Measurements from ENCODE around the gene SLC12A1.
"Not testable (repeated sequence)": the region's sequence is repeated elsewhere in the genome, so short reads cannot be mapped to it uniquely, and the experiment has no call there.

SLC12A1 gene

DNA sequence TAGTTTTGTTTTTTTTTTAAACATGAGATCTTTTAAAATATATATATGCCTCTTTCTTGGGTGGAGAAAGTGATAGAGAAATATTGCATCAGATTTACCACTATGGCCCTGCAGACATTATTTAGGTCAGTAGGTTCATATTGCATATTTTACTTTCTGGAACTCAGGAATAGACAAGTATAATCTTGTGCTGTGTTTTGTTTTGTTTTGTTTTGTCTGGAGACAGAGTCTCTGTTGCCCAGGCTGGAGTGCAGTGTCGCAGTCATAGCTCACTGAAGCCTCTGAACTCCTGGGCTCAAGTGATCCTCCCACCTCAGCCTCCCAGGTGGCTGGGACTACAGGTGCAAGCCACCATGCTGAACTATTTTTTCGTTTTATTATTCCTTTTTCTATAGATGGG, 103.6 kb downstream of the SLC12A1 start:
- no peak for DNase-seq (ENCODE audit: low read depth)

DNA sequence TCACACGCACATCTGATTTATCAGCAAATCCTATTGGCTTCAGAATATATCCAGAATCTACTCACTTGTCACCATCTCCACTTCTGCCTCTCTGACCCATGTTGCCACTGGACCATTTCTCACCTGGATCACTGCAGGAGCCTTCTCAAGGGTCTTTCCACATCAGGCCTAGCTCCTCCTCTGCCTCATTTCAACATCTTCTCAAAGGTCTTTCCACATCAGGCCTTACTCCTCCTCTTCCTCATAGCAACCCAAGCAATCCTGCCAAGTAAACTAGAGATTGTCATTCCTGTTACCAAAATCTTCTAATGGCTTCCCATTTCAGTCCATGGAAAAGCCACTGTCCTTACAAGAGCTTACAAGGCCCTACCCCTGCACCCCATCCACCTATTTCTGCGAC, 107.1 kb downstream of the SLC12A1 start:
- no peak for DNase-seq (ENCODE audit: low read depth)

DNA sequence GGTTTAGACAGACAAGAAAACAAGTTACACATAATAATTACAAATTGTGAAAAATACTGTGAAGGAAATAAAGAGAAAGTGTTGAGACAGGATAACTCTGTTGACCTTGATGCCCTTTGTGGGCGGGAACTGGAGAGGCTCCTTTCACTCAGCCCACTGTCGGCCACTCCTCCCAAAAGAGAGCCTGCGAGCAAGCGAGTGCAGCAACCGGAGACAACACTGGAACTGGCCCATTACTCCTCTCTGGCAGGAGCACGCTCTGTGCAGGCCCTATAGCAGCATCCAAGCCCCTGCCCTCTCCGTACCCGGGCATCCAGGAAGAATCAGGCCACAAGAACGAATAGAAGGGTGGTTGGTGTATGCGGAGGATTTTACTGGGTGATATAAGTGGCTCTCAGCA, 108.9 kb downstream of the SLC12A1 start:
- no peak for DNase-seq (ENCODE audit: low read depth)

DNA sequence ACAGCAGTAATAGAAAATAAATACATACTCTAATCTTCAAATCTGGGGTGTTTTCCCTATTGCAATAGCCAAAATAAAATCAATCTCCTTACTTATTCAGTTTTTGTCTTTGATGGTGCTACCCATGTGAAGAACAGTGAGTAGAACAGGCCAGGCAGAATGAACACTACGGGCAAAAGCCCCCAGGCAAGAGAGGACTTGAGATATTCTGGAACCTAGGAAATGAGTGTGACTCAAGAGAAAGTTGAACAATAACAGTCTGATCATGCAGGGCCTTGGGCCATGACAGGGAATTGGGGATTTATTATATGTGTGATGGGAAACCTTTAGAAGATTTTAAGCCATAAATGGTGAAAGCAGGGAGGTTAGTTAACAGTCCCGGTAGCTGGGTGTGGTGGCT, 111.1 kb downstream of the SLC12A1 start:
- no peak for DNase-seq (ENCODE audit: low read depth)

DNA sequence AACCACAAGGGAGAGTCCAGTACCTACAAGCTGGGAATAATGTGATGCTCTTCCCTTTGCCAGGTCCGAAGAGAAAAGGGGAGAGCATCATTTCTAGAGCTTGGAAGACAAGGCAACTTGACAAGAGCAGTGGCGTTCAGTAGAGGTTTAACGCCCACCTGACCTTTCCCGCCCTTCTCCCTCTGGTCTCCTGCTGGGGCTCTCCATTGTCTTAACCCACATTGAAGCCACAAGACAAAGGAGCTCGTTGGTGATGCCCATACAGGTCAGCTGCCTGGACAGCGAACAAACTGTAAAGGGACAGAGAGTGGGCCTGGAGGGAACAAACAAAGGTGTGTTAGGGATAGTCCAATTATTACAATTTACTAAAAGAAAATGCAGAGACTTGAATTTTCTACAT, 112.0 kb downstream of the SLC12A1 start:
- no peak for DNase-seq (ENCODE audit: low read depth)

DNA sequence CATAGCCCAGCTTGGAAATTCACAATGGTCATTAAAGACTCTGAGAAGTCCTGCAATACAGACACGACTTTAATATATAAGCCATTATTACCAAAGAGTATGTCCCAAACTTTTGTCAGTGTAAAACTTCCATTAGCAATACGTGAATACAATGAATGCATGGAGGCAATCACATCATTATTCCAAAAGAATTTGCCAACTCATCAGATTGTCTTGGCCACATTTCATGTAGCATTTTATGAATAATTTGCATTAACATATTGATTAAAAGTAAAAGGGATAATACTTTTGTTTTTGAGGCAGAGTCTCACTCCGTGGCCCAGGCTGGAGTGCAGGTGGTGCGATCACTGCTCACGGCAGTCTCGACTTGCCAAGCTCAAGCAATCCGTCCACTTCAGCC, 117.2 kb downstream of the SLC12A1 start:
- no peak for DNase-seq (ENCODE audit: low read depth)

DNA sequence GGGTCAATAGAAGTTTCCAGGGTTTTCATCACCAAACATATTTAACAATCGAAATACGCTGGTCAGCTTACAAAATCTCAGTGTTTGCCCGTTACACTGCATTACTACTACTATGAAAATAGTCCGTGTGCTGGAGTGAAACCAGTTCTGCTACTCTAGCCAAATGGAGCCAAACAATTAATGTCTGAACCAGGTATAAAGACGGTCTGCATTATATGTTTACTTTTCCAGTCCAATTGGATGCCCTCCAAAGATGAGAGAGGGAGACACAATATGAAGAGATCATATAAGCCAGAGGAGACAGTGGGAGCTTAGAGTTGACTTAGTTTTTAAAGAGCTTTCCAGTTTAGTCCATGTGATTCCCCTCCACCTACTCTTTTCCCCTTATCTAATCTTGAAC, 118.8 kb downstream of the SLC12A1 start:
- no peak for DNase-seq (ENCODE audit: low read depth)

DNA sequence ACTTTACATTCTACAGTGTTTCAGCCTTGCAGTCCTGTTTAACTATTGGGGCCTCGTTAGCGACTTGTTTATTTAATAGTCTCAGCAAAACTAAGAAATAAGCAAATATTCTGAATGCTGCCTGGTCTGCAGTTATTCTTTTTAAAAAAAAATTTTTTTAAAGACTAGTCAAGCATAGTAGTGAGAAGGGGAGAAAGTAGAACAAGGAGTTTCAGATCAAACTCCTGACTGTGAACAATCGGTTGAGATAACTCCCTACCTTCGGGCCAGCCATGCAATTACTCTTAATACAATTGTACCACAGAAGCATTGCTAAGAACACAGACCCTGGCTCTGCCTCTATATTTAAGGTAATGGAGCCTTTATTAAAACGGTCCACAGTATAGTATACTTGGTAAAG, 119.3 kb downstream of the SLC12A1 start:
- no peak for DNase-seq (ENCODE audit: low read depth)

DNA sequence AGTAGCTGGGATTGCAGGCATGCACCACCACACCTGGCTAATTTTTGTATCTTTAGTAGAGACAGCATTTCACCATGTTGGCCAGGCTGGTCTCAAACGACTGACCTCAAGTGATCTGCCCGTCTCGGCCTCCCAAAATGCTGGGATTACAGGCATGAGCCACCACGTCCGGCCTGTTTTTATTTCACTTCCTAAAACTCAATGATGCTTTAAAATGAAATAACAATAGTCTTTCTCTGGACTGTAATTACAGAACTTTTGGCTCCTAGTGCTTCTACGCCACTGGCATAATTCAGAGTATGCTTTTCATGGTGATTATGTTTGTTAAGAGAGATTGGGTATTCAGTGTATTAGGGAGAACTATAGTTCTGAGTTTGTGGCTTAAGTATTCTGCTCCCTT, 120.1 kb downstream of the SLC12A1 start:
- not testable (repeated sequence) for DNase-seq (ENCODE audit: low read depth)

DNA sequence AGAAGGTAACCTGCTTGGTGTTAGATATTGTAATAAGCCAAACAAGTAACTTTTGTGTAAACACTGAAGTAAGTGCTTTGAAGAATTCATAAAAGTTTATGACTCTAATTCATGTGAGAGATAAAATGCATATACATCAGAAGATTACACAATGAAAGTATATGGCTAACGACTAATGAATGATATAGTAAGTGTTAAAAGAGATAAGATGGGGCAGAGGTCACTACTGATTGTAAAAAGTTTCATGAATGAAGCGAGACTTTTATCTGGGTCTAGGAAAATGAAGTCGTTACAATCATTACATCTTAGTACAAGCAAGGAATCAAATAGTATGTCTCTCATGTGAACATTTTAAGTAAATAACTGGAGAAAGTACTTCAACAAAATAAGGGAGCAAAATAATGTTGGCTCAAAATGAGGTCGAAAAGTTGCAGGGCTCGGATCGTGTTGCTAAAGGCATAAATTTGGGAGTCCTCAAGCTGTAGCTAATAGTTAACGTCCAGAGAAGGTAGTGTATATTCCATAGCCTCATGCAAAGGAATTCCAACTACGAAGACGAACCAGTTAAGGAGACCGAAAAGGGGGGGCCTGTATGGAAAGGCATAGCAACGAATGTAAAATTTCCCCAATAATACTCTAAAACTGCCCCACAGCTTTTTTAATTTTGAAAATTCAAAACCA, 124.1 kb downstream of the SLC12A1 start:
- DNase-seq (ENCODE audit: low read depth), result no peak

DNA sequence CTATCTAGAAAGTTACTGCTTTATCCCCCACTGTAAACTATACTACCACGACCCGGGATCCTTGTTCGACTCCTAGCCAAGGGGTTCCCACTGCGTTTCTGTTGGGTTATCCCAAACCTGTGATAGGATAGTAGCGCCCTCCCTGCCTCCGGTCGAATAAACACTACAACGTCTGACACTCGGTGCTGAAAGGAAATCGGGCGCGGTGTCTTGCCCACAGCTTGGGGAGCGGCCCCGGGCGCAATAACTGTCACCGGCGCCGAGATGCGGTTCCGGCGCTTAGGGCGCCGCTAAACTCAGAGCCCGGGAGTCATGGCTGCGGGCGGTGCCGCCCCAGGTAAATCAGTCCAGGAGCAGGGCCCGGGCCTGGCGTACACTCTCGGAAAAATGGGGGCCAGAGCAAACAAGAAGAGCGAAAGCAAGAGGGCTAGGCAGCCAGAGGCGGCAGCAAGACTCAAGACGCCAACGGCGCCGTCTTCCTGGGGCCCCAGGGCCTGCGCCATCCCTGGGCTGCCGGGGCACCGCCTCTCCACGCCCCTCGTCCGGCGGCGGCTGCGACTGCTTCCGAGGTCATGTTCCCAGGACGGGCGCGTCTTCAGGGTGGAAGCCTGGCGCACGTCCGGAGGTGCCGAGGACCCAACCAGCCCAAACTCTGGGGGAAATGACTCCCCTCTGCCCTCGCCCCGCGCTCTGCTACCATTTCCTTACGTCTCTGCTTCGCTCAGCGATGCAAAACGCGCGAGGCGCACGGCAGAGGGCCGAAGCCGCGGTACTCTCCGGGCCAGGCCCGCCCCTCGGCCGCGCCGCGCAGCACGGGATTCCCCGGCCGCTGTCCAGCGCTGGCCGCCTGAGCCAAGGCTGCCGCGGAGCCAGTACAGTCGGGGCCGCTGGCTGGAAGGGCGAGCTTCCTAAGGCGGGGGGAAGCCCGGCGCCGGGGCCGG, 125.0 kb downstream of the SLC12A1 start, which contains the start of gene DUT:
TSS of gene DUT (plus strand) at position 575 of the 941 bp plus-strand sequence. CDS start at position 662, 87 bp downstream.
- DNase-seq (ENCODE audit: low read depth), result peak; percentile 58

DNA sequence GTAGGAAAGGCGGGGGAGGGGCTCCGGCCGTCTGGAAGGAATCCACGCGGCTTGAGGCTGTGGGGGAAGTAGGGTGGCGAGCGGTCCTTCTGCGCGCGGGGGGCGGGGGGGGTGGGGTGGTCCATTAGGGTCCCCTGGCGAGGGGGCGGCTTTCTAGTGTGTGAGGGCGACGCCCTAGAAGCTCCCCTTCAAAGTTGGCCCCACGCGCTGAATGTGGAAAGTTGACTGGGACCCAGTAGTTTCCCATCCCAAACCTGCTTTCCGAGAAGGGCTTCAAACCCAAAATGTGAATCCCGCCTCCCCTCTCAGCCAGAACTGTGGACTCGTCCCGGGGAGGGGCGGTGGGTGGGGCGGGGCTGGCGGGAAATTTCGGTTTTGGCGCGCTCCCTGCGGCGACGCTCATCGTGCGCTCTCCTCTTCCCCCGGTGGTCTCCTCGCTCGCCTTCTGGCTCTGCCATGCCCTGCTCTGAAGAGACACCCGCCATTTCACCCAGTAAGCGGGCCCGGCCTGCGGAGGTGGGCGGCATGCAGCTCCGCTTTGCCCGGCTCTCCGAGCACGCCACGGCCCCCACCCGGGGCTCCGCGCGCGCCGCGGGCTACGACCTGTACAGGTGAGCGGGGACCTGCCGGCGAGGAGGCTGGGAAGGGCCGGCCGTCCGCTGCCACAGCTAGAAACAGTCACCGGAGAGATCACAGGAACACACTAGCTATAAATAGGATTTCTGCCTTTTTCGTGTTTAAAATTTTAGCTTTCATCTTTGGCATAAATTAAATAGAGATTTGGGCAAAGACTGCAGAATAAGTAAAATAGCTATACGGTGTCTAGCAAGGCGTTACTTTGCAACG, 125.9 kb downstream of the SLC12A1 start:
- peak; percentile 67 for DNase-seq (ENCODE audit: low read depth)

DNA sequence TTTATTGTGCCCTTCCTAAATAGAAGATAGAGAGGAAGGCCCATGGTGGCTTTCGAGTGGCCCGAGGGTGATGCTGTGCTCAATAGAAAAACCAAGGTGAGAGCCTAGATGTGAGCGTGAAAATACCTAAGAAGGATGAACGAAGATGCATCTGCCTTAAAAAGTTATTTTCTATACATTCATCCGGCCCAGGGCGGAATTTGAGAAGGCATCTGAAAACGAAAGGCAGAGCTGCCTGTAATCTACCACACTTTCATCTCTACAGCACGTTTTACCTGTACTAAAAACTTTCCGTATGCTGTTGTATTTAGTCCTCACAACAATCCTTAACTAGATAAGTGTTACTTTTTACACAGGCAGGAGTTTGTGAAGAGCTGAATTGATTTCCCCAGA, 126.5 kb downstream of the SLC12A1 start:
- DNase-seq (ENCODE audit: low read depth), result no peak

DNA sequence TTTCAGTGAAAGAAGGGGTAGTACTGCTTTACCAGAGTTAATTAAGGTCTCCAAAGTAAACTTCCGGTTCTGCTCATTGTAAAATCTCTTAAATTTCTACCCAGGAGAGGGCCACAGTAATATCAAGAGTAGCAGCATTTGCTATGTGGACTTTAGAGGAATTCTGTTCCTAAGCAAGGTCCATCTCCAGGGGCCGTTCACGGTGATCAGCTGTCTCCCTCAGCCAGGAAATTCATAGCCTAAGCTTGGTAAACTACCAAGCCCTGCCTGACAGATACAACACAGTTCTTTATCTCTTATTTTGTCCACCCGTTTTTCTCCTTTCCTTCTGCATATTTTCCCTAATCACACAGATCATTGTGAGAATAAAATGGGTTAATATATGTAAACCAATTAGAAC, 127.4 kb downstream of the SLC12A1 start:
- no peak for DNase-seq (ENCODE audit: low read depth)

DNA sequence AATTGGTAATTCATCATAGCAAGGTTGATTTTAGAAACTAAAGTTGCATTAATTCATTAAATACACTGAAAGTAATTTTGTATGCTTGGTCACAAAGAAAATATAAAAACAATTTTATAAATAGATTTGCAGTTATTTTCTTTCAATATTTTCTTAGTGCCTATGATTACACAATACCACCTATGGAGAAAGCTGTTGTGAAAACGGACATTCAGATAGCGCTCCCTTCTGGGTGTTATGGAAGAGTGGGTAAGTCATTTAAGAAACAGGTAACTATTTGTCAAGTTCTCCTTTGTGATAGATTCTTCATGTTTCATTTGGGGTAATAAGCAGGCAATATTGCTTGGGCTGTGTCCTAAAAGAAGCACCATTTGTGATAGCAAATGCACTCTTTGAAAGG, 128.2 kb downstream of the SLC12A1 start:
- DNase-seq (ENCODE audit: low read depth), result no peak

DNA sequence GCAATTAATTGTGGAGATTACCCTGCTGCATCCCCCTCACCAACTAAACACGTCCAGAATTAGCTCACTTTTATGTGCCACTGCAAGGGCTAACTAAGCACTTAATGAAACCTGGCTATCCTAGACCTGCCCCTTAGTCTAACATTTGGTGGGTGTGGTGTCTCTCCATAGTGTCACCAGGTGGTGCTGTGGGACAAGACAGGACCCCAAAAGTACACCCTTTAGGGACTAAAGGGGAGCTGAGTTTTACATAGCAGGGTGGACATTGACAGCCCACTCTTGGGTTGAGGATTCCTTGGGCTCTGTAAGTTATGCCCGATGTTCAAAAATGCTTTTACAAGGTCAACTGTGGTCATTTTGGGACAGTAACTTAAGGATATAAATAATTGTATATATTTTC, 130.8 kb downstream of the SLC12A1 start:
- DNase-seq (ENCODE audit: low read depth), result no peak

DNA sequence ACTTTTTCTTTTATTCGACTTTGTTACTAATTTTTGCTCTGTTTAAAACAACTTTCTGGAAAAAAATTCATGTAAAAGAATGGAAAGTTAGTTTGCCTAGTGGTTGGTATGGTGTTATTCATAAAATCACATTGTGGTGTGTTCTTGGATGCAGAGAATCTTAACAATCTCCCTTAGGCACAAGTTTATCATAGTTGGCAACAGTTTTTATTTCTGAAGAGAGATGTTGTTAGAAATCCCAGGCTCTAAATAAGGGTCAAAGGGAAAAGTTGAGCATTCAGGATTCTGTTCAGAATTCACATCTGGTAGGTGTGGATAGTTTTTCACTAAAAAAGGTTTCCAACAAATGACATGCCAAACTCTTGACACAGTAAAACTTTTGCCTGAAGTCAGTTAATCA, 131.5 kb downstream of the SLC12A1 start:
- no peak for DNase-seq (ENCODE audit: low read depth)

DNA sequence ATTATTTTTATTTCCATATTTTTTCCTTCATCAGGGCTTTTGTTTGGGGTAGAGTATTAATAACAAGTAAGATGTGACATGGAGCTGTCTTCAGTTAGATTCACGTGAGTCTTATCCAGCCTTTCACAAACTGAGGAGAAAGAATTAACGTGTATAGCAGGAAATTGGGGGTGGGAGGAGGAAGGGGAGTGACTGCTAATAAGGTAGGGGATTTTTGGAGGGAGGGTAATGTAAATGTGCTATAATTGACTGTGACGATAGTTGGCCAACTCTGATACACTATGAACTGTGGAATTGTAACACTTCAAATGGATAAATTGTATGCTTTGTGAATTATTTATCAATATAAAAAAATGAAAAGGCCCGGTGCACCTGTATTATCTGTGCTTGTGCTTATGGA, 134.0 kb downstream of the SLC12A1 start:
- DNase-seq (ENCODE audit: low read depth), result no peak

DNA sequence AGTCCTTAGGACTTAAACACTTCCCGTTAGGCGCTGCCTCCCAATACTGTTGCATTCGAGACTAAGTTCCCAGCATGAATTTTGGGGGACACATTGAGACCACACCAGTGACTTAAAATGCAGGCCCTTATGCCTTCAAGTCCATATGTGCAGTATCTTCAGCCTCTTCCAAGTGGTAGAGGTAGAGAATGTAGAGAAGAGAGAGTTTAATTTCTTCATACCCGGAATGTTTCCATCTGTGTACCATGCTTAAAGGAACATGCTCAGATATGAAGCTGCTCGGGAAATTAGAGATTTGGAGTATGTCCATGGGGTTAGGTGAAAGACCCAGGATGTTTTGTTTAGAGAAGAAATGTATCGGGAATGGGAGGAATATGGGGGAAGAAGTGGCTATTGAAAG, 137.8 kb downstream of the SLC12A1 start:
- DNase-seq (ENCODE audit: low read depth), result no peak

DNA sequence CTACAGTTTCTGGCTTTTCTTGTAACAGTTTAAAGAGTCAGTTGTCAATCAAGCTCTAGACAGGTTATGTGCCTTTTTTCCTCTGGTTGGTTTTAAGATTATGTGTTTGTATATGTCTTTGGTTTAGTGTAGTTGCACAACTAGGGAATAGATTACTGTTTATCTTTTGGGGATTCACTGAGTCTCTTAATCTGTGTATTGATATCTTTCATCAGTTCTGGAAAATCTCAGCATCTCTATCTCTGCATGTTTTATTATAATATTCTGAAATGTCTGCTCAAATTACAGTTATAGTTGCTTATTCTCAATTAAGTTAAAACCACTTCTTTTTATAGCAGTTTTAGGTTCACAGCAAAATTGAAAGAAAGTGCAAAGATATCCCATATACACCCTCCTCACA, 139.4 kb downstream of the SLC12A1 start:
- DNase-seq (ENCODE audit: low read depth), result no peak

DNA sequence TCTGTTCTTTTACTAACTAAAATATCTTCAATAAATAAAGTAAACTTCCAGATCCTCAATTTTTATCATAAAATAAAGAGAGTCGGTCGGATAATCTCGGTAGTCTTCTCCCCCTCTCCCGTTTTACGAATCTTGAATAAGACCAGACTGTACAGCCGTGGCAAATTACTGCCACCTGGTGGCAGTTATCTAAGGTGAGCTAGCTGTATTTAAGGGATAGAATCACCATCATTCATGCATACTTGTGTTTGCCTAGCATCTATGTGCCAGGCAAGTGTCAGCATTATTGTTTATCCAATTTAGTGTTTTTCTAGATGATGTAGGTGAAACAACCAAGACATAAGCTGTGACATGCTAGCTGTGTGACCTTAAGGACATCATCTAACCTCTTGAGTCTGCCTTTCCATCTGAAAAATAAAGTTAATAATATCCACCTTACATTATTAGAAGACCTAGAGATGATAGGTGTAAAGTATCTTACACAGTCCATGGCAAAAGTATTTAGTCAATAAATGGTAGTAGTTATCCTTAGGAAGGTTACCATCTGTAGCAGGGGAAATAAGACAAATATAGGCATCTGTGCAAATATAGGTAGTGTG, 146.5 kb downstream of the SLC12A1 start:
- DNase-seq (ENCODE audit: low read depth), result no peak
